ENCODE results near the gene APC. TPM values are rescaled to one million over a fixed set of nuclear protein-coding genes. Genes with fewer than 3 reads are reported as not detected.

APC gene
- total and polyA plus RNA-seq, 2 of the 8 experiments (the other 6 are each of a cell fraction or from before 2014, with no cell fraction given): 6.8 to 41.9 TPM

DNA sequence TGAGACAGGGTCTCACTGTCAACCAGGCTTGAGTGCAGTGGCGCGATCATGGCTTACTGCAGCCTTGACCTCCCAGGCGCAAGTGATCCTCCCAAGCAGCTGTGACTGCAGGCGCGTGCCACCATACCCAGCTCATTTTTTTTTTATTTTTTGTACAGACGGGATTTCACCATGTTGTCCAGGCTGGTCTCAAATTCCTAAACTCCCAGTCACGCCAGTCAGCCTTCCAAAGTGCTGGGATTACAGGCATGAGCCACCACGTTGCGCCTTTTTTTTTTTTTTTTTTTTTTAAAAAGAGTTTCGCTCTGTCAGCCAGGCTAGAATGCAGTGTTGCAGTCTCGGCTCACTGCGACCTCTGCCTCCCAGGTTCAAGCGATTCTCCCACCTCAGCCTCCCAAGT is 96.3 kb downstream of the APC start:
- no peak overlapping the region for H3K14ac ChIP-seq (ENCODE audit: insufficient read length)
- H3K9me3 ChIP-seq (ENCODE audit: insufficient read depth in 2 of 2, low read depth in 1 of 2, low read length in 1 of 2): no peaks in the 10 kb centered on the region
- DNase-seq (ENCODE audit: low read depth in 1 of 2, low spot score in 2 of 2) (no peak), FAIRE-seq (no peak)
- no peak overlapping the region for H3K56ac ChIP-seq (replicated peaks; ENCODE audit: insufficient read length, low read depth, low read length)
- no peak overlapping the region for H4K5ac ChIP-seq (ENCODE audit: insufficient read length, low read depth, low read length)
- H3K4me2 ChIP-seq (ENCODE audit: insufficient read depth in 1 of 2, low read depth in 2 of 2, low read length in 2 of 2): no peak overlapping the region
- no peak overlapping the region for H3K18ac ChIP-seq (ENCODE audit: extremely low read depth, low read length)
- no peak overlapping the region for H4K8ac ChIP-seq (ENCODE audit: extremely low read depth, insufficient read depth, low read length)
- no peaks in the 10 kb centered on the region for H3K79me1 ChIP-seq (ENCODE audit: low read depth, low read length)
- H2BK5ac ChIP-seq (ENCODE audit: low read depth, low read length): no peak overlapping the region
- H4K20me1 ChIP-seq (replicated peaks in 1 of 2; ENCODE audit: control insufficient read depth in 1 of 2, insufficient read depth in 2 of 2, low read length in 2 of 2): no peaks in the 10 kb centered on the region
- H3K4me1 ChIP-seq (replicated peaks in 1 of 4; ENCODE audit: control insufficient read depth in 3 of 4, insufficient read depth in 4 of 4, low read length in 3 of 4): no peaks in the 10 kb centered on the region
- POLR2A ChIA-PET (ENCODE audit: partially characterized antibody): no interaction called here
- no peak overlapping the region for H2BK20ac ChIP-seq (ENCODE audit: low read length)
- no peak overlapping the region for H2AK5ac ChIP-seq (ENCODE audit: low read depth, low read length)
- H3K36me3 ChIP-seq (ENCODE audit: control insufficient read depth in 2 of 4, insufficient read depth in 4 of 4, low read length in 3 of 4): peaks cover 2 to 25% (median 13%) of the 10 kb centered on the region in 4 experiments; a peak in 7 of 8 replicates
- H4K91ac ChIP-seq (replicated peaks; ENCODE audit: insufficient read length, low read length): no peak overlapping the region
- no peak overlapping the region for H2BK15ac ChIP-seq (ENCODE audit: low read length)
- no peak overlapping the region for H3K4ac ChIP-seq (replicated peaks; ENCODE audit: insufficient read length, low read depth, low read length)
- H3K4me3 ChIP-seq (ENCODE audit: extremely low read depth in 1 of 4, insufficient read depth in 2 of 4, low read depth in 3 of 4, low read length in 4 of 4): no peak overlapping the region
- H3K27me3 ChIP-seq (replicated peaks in 1 of 4; ENCODE audit: control insufficient read depth in 3 of 4, extremely low read depth in 1 of 4, insufficient read depth in 3 of 4, low read length in 3 of 4): no peaks in the 10 kb centered on the region
- H3K9ac ChIP-seq (replicated peaks in 1 of 4; ENCODE audit: extremely low read depth in 1 of 4, low read depth in 3 of 4, low read length in 3 of 4): no peak overlapping the region
- no peak overlapping the region for H2BK120ac ChIP-seq (replicated peaks; ENCODE audit: low read depth, low read length)
- CTCF ChIA-PET (ENCODE audit: partially characterized antibody): interaction anchor here (0.6 kb wide), 1 partner anchor 28 kb away, joined by 3 read pairs; no protein-coding TSS in a partner anchor
- 93% methylated on average over 11 of the region's 13 CpGs; no CpG with 5 or more reads in 1 of the 2 experiments for WGBS, 2 experiments (ENCODE audit: extremely low coverage in 1 of 2, insufficient coverage in 1 of 2, insufficient read length in 1 of 2, insufficient replicate concordance in 2 of 2, low coverage in 1 of 2, low lambda C conversion rate in 2 of 2, missing lambda C conversion rate in 1 of 2)
- H3K23me2 ChIP-seq (ENCODE audit: low read depth, low read length): no peaks in the 10 kb centered on the region
- no peak overlapping the region for H3K27ac ChIP-seq (ENCODE audit: low read depth, low read length)
- no peaks in the 10 kb centered on the region for H3K79me2 ChIP-seq (ENCODE audit: control insufficient read depth in 1 of 2, insufficient read depth in 2 of 2, low read length in 2 of 2)
- no peak overlapping the region for H3K23ac ChIP-seq (ENCODE audit: insufficient read length)
- no peak overlapping the region for H2AFZ ChIP-seq (ENCODE audit: low read length)
- H2BK12ac ChIP-seq (ENCODE audit: low read depth, low read length): no peak overlapping the region
- TF ChIP-seq CHD1 (IDR thresholded peaks at IDR 0.05; ENCODE audit: low read depth, low read length) (no peak), CEBPB (IDR thresholded peaks at IDR 0.05; ENCODE audit: low read depth, low read length) (no peak), PHF8 (conservative IDR thresholded peaks at IDR 0.05; ENCODE audit: low read depth, low read length) (no peak), POLR2A (IDR thresholded peaks at IDR 0.05; ENCODE audit: control extremely low read depth in 1 of 2, low read depth in 2 of 2, low read length in 2 of 2) (no peak)
